ENCODE data around the gene KLK10. TPM values are rescaled to one million over a fixed set of nuclear protein-coding genes. Genes with fewer than 3 reads are reported as not detected.
"Not testable (repeated sequence)": the region's sequence is repeated elsewhere in the genome, so short reads cannot be mapped to it uniquely, and the experiment has no call there.

The KLK10 gene
- total RNA-seq, 2 donors from 2014 or later: not detected

DNA sequence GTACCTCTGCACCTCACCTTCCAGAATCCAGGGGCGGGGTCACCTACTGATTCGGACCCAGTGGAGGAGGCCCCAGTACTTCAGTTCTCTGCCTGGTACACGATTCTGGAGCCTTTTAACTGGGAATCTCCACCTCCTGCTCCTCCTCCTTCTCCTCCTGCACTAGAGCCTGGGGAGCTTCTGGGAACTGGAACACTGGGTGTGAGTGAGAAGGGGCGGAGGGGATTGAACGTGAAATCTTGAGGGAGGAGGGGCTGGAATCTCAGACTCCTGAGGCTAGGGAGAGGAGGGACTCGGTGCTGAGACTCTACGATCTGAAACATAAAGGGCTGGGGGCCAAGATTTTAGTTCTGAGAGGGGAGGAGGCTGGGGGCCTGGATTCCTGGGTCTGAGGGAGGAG, 18.0 kb downstream of the KLK10 start, which contains the start of gene KLK8:
Gene KLK8, minus strand, starts transcription at position 90 of the 400 bp plus-strand sequence. CDS start 437 bp downstream, outside the sequence.
- peaks cover 49% of the 10 kb centered on the region for H3K27me3 Mint-ChIP-seq
- H3K27ac Mint-ChIP-seq: no peak within 1 kb of the TSS
- no peaks in the 10 kb centered on the region for H3K9me3 Mint-ChIP-seq
- H3K36me3 Mint-ChIP-seq (ENCODE audit: low read depth): no peaks in the 10 kb centered on the region
- no peaks in the 10 kb centered on the region for H3K4me1 Mint-ChIP-seq
- no peak for ATAC-seq (replicated peaks)
- H3K4me3 Mint-ChIP-seq: no peak within 1 kb of the TSS

- Mint-ChIP-seq H3K4me3 (no peak overlapping the region), H3K4me1 (no peaks in the 10 kb centered on the region), H3K27ac (no peak overlapping the region), H3K36me3 (ENCODE audit: low read depth) (no peaks in the 10 kb centered on the region), H3K9me3 (no peaks in the 10 kb centered on the region), H3K27me3 (peaks cover 45% of the 10 kb centered on the region)
- no peak for ATAC-seq (replicated peaks)
Observed at GRCh38 chr19:51000981-51001380, 18.5 kb downstream of the KLK10 start.

DNA sequence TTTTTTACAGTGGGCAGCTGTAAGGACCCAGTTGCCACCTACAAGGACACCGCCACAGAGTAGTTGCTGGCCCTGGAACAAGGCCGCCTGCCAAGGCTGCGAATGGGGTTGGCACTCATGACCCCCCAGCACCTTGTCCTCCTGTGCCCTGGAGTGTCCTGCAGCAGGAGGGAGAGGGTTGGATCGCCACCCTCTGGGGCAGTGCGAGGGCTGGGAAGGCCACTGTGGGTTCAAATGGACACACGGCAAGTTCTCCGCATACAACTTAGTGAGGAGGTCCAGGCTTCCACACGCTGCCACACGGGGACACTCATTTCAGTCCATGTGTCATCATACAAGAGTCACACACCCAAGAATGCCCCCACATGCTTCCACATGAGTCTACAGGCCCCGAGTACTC, 19.1 kb downstream of the KLK10 start:
- Mint-ChIP-seq H3K4me1 (no peaks in the 10 kb centered on the region), H3K4me3 (no peak overlapping the region), H3K36me3 (ENCODE audit: low read depth) (no peaks in the 10 kb centered on the region), H3K27ac (no peak overlapping the region), H3K27me3 (peaks cover 44% of the 10 kb centered on the region), H3K9me3 (no peaks in the 10 kb centered on the region)
- ATAC-seq (replicated peaks): no peak

DNA sequence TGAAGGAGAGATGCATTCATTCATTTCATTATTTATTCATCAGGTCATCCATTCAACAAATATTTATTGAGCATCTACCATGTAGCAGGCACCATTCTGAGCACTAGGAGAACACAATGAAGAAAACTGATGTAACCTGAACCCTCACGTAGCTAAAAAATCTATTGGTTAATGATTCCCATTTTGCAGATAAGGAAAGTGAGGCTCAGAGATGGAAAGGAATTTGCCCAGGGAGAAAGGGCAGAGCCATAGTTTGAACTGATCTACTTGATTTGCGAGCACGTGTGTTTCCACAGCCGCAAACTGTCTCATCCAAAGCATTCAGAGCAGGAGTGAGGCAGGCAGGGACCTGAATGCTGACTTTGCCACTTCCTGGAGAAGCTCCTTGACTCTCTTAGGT, 20.8 kb downstream of the KLK10 start:
- Mint-ChIP-seq H3K27ac (no peak overlapping the region), H3K36me3 (ENCODE audit: low read depth) (no peaks in the 10 kb centered on the region), H3K4me1 (no peaks in the 10 kb centered on the region), H3K4me3 (no peak overlapping the region), H3K9me3 (no peaks in the 10 kb centered on the region), H3K27me3 (peaks cover 36% of the 10 kb centered on the region)
- no peak for ATAC-seq (replicated peaks)

GRCh38 chr19:50998061-50998460, 21.4 kb downstream of the KLK10 start:
- Mint-ChIP-seq H3K4me1 (no peaks in the 10 kb centered on the region), H3K27ac (no peak overlapping the region)
- no peak for ATAC-seq (replicated peaks)

GRCh38 chr19:50994129-50994528, 25.4 kb downstream of the KLK10 start:
- H3K36me3 Mint-ChIP-seq (ENCODE audit: low read depth): no peaks in the 10 kb centered on the region
- H3K27me3 Mint-ChIP-seq: peaks cover 32% of the 10 kb centered on the region
- no peak overlapping the region for H3K27ac Mint-ChIP-seq
- no peaks in the 10 kb centered on the region for H3K4me1 Mint-ChIP-seq
- H3K4me3 Mint-ChIP-seq: no peak overlapping the region
- no peak for ATAC-seq (replicated peaks)
- H3K9me3 Mint-ChIP-seq: no peaks in the 10 kb centered on the region

More at GRCh38 chr19:50998061-50998460, 21.4 kb downstream of the KLK10 start:
- Mint-ChIP-seq H3K9me3 (no peaks in the 10 kb centered on the region), H3K27me3 (peaks cover 35% of the 10 kb centered on the region), H3K36me3 (ENCODE audit: low read depth) (no peaks in the 10 kb centered on the region), H3K4me3 (no peak overlapping the region)

DNA sequence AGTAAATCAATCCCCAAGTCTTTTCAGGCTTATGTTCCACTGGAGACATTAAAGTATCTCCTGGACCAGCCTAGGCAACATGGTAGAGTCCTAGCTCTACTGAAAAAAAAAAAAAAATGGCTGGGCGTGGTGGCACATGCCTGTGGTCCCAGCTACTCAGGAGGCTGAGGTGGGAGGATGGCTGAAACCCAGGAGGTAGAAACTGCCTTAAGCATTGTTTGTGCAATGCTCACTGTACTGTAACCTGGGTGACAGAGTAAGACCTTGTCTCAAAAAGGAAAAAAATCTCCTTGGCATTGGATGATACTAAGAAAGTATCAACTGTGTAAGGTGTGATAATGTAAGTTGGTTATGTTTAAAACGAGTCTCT, 26.9 kb downstream of the KLK10 start:
- H3K4me3 Mint-ChIP-seq: no peak overlapping the region
- no peaks in the 10 kb centered on the region for H3K9me3 Mint-ChIP-seq
- no peak overlapping the region for H3K27ac Mint-ChIP-seq
- no peaks in the 10 kb centered on the region for H3K36me3 Mint-ChIP-seq (ENCODE audit: low read depth)
- H3K27me3 Mint-ChIP-seq: peaks cover 26% of the 10 kb centered on the region
- ATAC-seq (replicated peaks): no peak
- H3K4me1 Mint-ChIP-seq: no peaks in the 10 kb centered on the region

DNA sequence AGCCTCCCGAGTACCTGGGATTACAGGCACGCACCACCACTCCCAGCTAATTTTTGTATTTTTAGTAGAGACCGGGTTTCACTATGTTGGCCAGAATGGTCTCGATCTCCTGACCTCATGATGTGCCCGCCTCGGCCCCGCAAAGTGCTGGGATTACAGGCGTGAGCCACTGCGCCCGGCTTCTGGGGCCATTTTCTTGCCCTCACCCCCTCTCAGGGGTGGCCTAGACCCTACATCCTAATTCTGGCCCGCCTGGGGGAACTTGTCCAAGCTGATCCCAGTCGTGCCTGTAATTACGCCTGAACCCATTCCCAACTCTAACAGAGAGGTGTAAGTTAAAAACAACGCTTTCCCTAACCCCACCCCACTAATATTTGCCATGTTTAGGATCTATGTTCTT, 35.1 kb downstream of the KLK10 start:
- H3K36me3 Mint-ChIP-seq (ENCODE audit: low read depth); H3K4me1 Mint-ChIP-seq; ATAC-seq (replicated peaks); H3K27ac Mint-ChIP-seq; H3K9me3 Mint-ChIP-seq; H3K4me3 Mint-ChIP-seq: not testable (repeated sequence)
- peaks cover 32% of the 10 kb centered on the region for H3K27me3 Mint-ChIP-seq

GRCh38 chr19:50983625-50984292, 35.8 kb downstream of the KLK10 start, which contains the start of gene KLK7:
Gene KLK7 (minus strand): TSS chr19:50983917. CDS start chr19:50982399, 1,518 bp downstream.
- Mint-ChIP-seq H3K27ac (no peak within 1 kb of the TSS), H3K27me3 (peaks cover 30% of the 10 kb centered on the region), H3K36me3 (ENCODE audit: low read depth) (no peaks in the 10 kb centered on the region), H3K4me1 (no peaks in the 10 kb centered on the region), H3K9me3 (no peaks in the 10 kb centered on the region), H3K4me3 (no peak within 1 kb of the TSS)
- no peak for ATAC-seq (replicated peaks)

DNA sequence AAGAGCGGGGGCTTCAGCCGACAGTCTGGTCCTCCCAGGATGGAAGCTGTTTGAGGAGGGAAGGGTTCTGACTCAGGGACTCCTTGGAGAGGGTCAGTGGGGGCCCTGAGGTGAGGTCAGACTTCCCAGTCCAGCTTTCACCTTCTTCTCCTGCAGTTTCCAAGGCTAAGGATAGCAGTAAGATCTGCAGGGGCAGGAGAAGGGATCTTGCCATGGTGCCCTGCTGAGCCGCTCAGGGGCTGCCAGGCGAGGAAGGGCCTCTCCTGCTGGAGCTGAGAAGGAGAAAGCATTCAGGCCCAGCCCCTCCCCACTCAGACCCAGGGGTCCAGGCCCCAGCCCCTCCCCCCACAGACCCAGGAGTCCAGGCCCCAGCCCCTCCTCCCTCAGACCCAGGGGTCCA, 37.3 kb downstream of the KLK10 start:
- Mint-ChIP-seq H3K9me3 (no peaks in the 10 kb centered on the region), H3K27ac (no peak overlapping the region), H3K4me1 (no peaks in the 10 kb centered on the region), H3K36me3 (ENCODE audit: low read depth) (no peaks in the 10 kb centered on the region), H3K4me3 (no peak overlapping the region), H3K27me3 (peaks cover 38% of the 10 kb centered on the region)
- ATAC-seq (replicated peaks): no peak

DNA sequence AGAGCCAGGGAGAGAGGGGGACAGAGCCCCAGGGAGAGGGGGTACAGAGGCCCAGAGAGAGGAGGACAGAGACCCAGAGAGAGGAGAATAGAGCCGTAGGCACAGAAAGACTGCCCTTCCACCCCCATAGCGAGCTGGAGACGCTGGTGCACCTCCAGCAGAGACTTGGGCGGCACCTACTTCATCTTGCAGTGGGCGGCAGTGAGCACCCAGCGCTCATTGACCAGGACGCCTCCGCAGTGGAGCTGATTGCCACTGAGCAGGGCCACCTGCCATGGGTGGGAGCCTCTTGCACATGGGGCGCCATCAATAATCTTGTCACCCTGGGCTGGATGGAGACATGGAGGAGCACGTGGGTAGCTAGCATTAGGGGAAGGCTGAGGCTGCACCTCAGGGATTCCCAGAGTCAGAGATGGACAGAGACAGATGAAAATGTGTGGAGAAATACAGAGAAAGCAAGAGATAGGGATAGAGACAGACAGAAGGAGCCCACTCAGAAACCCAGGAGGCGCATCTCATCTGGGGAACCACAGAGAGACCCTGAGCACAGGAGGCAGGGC, 37.8 kb downstream of the KLK10 start:
- H3K4me3 Mint-ChIP-seq: no peak overlapping the region
- peaks cover 41% of the 10 kb centered on the region for H3K27me3 Mint-ChIP-seq
- ATAC-seq (replicated peaks): no peak
- no peak overlapping the region for H3K27ac Mint-ChIP-seq
- no peaks in the 10 kb centered on the region for H3K36me3 Mint-ChIP-seq (ENCODE audit: low read depth)
- no peaks in the 10 kb centered on the region for H3K4me1 Mint-ChIP-seq
- no peaks in the 10 kb centered on the region for H3K9me3 Mint-ChIP-seq

DNA sequence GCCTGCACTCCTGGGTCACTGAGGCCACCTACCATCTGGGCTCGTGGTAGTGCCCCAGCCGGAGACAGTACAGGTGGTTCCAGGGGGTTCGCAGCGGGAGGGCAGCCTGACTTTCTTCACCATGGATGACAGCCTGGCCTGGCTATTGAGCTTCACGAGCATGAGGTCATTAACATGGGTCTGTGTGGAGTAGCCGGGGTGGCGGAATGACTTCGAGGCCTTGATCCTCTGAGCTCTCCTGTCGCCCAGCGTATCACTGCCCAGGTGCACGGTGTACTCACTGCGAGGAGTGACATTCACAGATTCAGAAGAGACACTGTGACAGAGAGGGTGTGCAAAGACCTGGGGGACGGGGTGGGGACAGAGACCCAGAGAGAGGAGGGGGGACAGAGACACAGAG, 39.3 kb downstream of the KLK10 start:
- Mint-ChIP-seq H3K4me3 (no peak overlapping the region), H3K27ac (no peak overlapping the region), H3K27me3 (peaks cover 49% of the 10 kb centered on the region), H3K36me3 (ENCODE audit: low read depth) (no peaks in the 10 kb centered on the region), H3K4me1 (no peaks in the 10 kb centered on the region), H3K9me3 (no peaks in the 10 kb centered on the region)
- ATAC-seq (replicated peaks): no peak

- no peak for ATAC-seq (replicated peaks)
- Mint-ChIP-seq H3K27ac (no peak overlapping the region), H3K36me3 (ENCODE audit: low read depth) (no peaks in the 10 kb centered on the region), H3K9me3 (no peaks in the 10 kb centered on the region), H3K4me3 (no peak overlapping the region), H3K27me3 (peaks cover 49% of the 10 kb centered on the region), H3K4me1 (no peaks in the 10 kb centered on the region)
Observed at GRCh38 chr19:50979758-50980157, 39.8 kb downstream of the KLK10 start.

- H3K9me3 Mint-ChIP-seq: no peaks in the 10 kb centered on the region
- no peak overlapping the region for H3K4me3 Mint-ChIP-seq
- H3K27ac Mint-ChIP-seq: no peak overlapping the region
- H3K36me3 Mint-ChIP-seq (ENCODE audit: low read depth): no peaks in the 10 kb centered on the region
- no peaks in the 10 kb centered on the region for H3K4me1 Mint-ChIP-seq
- no peak for ATAC-seq (replicated peaks)
- peaks cover 50% of the 10 kb centered on the region for H3K27me3 Mint-ChIP-seq
Observed at GRCh38 chr19:50978772-50979390, 40.6 kb downstream of the KLK10 start.

- no peaks in the 10 kb centered on the region for H3K36me3 Mint-ChIP-seq (ENCODE audit: low read depth)
- no peaks in the 10 kb centered on the region for H3K4me1 Mint-ChIP-seq
- no peak for ATAC-seq (replicated peaks)
- no peak overlapping the region for H3K27ac Mint-ChIP-seq
- no peak overlapping the region for H3K4me3 Mint-ChIP-seq
- peaks cover 53% of the 10 kb centered on the region for H3K27me3 Mint-ChIP-seq
- H3K9me3 Mint-ChIP-seq: no peaks in the 10 kb centered on the region
Observed at GRCh38 chr19:50977626-50978025, 41.9 kb downstream of the KLK10 start.

All from activated T-helper 17 cell treated with anti-CD3 and anti-CD28 coated beads, Interleukin-2, amount 50 U/mL, for 72 hours (primary cell).